Posterior cingulate gyrus (tissue), 11 donors: ENCODE results near the gene OR56B4.
"Not testable (repeated sequence)": the region's sequence is repeated elsewhere in the genome, so short reads cannot be mapped to it uniquely, and the experiment has no call there.

ENCODE experiments used
- DNase-seq, 10 donors: peaks; one replicate each; pipeline versions ENCODE4 v3.0.0 to v3.0.0-alpha.2; 2020 to 2021; ENCODE audit warnings: mixed read lengths in 3 of 10
- intact Hi-C: fragments of 100-400 bp; cut with DNase I; formaldehyde crosslinking; loops from one replicate; pipeline ENCODE4 v1.15.1; 2023

The OR56B4 gene, protein sequence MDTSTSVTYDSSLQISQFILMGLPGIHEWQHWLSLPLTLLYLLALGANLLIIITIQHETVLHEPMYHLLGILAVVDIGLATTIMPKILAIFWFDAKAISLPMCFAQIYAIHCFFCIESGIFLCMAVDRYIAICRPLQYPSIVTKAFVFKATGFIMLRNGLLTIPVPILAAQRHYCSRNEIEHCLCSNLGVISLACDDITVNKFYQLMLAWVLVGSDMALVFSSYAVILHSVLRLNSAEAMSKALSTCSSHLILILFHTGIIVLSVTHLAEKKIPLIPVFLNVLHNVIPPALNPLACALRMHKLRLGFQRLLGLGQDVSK

DNA sequence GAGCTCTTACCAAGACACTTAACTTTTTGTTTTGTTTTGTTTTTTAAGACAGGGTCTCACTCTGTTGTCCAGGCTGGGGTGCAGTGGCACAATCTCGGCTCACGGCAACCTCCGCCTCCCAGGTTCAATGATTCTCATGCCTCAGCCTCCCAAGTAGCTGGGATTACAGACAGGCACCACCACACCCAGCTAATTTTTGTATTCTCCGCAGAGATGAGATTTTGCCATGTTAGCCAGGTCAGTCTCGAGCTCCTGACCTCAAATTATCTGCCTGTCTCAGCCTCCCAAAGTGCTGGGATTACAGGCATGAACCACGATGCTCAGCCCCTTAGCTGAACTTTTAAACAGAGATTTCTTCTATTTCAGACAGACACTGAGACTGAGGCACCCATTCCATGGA, at the start of gene OR56B4:
Gene OR56B4, plus strand, starts transcription at position 301 of the 400 bp plus-strand sequence. Its CDS starts 95 bp downstream, at position 396.
- intact Hi-C loops, result not testable (repeated sequence)

DNA sequence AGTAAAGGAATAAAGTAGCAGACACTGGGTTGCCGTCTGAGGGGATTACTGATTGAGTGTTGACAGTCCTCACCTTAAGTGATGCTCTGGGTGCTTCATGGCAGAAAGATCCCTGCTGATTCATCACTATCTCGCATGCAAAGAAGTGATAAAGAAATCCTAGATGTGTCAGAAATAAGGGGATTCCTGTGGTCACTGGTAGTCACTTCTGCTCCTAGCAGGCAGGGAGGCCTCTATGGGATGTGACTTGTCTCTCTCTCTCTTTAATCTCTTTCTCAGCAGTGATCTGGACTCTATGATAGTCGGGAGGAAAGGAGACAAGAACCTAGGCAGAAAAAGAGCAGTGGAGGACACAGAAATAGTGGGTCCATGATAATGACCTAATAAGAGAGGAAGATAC, 46.0 kb upstream of the OR56B4 start:
- intact Hi-C loops, result no loop called here
- no peak for DNase-seq

More for the DNA sequence above, at the start of gene OR56B4:
- not testable (repeated sequence) for DNase-seq

DNA sequence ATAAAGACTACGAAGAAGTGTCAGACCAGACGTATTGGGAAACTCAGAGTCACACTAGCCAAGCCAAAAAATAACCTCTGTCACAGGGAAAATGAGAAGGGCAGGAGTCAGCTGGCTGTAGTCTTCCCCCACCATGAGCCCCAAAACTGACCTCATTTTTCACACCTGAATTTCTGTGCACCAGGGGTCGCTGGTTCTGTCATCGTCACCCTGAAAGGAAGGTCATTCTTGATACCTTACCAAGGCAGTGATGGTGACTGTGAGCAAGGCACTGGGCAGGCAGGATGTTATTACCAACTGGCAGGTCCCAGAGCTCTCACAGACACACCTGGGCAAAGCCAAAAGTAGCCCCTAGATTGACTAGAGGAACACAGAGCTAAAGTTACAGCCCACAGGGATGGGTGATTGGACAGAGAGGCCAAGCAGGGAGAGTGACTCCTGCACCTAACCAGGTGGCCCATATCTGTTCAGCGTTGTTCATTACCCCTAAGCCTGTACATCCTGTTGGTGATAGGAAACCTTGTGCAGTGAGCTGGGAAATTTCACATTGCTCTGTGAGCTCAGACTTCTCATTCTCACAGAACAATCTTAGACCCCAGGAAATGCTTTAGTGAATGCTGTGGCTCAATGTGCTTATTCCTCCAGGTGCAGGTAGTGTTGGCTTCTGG, 44.7 kb upstream of the OR56B4 start:
- no peak for DNase-seq
- intact Hi-C loops, result no loop called here

DNA sequence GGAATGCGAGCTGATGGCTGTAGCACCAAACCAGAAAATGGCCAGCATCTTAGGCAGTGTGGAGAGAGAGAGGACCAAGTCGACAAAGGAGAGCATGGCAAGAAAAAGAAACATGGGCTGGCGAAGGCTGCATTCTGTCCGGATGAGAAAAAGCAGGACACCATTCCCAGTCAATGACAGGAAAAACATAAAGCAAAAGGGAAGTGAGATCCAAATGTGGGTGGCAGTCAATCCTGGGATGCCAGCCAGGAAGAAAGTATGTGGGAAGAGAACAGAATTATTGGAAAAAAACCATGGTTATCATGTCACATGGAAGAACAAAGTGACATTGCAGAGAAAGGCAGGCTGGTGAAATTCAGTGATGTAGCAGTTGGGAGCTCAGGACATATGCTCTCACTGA, 40.0 kb upstream of the OR56B4 start:
- intact Hi-C loops, result no loop called here
- DNase-seq, result peak in 5 of 10 donors; percentile 11 to 81 (median 21)

DNA sequence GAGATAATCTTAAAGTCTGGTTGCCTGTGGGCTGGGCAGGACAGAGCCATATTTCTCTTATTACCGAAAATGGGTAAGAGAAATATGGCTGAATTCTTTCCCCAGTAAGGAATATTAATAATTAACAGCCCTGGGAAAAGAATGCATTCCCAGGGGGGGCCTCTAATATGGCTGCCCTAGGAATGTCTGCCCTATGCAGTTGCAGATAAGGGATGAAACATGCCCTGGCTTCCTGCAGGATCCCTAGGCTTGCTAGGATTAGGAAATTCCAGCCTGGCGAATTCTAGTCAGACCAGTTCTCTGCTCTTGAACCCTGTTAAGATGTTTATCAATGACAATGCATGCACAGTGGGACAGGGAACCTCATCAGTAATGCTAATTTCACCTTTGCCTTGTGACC, 31.0 kb upstream of the OR56B4 start:
- intact Hi-C loops, DNase-seq: not testable (repeated sequence)

DNA sequence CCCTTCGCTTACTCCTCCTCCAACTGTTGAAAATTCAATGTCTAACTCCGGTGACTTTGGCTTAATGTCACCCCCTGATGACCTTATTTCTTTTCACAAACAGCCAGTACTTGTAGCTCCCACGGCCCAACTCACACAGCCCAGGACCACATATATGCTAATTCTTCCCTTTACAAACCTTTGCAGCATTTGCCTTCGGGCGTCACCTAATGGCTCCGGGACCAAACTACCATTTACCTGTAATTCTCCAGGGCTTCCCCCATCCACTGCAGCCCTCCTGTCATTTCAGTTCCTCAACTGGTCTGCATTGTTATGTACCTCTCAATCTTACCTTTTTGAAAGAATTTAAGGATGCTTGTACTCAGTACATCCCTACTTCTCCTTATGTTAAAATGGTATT, 29.8 kb upstream of the OR56B4 start:
- DNase-seq, result no peak
- intact Hi-C loops, result no loop called here

DNA sequence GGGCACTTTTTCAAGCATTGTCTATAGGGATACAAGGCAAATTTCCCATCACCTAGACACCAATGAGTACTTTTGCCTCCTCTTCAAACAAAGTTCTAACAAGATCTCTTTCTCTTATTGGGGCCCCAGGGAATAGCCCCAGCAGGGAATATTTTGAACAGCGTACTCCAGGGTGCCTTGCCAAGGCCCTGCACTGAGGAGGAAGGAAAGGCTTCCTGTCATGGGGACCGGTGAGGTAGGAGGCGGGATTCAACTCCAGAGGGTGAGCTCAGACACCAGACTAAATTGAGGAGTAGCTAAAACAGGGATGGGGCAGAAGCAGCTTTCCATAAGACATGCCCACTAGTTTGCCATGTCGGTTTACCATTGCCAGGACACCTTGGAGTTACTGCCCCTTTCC, 28.0 kb upstream of the OR56B4 start:
- intact Hi-C loops, result no loop called here
- no peak for DNase-seq

DNA sequence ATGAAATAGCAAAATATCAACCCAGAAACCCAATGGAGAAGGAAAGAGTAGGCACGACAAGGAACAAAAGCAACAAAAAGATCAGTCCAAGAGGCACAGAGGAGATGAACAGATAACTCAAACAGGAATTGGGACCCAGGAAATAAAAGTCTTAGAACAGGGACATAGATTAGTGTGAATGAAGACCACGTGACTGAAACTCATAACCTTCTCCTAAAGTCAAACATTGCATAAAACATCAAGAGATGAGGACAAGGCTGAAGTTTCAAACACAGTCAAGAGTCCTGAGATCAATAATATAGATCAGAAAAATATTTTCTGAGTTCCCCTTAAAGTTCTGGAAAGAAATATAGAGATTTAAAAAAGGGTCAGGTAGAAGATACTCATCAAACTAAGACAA, 24.4 kb upstream of the OR56B4 start:
- intact Hi-C loops, result no loop called here
- DNase-seq, result no peak

DNA sequence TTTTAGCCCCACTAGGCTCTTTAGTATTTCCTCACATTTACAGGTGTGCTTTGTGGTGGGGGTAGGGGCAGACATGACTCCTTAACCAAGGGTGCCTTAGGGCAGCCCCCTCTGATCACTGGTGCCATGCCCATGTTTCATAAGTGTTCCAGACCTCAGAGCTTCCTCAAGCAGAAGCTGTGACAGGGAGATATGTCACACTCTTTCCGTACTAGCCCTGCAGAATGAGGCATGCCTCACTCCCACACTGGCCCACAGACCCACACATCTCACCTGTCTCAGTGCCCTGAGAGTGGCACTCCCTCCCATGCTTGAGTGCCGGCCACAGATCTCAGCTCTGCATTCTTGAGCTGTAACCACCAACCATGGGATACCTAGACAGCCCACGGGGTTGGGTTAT, 22.9 kb upstream of the OR56B4 start:
- no peak for DNase-seq
- intact Hi-C loops, result no loop called here

DNA sequence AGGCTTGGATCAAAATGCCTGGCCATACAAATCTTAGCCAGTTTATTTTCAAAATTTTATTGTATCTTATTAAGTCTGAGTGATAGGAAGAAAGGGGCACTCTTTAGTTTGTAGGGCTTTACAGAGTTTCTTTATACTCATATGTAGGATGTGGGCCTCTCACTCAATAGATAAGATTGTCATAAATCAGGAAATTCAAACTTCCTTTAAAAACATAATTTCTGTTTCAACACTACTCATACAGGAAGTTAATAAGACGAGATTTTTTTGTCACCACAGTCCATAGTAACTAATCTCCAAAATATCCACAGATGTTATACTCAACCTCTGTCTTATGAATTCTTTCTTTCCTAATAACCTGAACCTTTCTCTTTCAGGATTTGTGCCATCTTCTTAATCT, 13.3 kb upstream of the OR56B4 start:
- intact Hi-C loops, result no loop called here

DNA sequence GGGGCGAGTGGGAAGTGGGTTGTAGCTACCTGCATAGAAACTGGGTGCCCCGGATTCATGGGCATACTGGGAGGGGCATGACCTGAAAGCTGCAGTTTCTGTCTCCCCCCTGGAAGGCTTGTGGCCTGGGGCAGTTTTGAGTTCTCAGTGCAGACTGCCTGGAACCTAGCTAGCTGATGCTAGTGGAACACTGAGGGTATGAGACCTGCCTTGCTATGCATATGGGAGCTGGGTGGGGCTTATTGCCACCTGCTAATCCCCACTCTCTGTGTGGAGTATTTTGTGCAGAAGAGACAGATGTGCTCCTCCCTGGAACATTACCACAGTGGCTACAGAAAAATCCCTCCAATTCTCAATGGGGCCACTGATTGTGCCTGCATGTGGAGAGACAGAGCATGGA, 11.7 kb upstream of the OR56B4 start:
- no peak for DNase-seq
- intact Hi-C loops, result no loop called here

More for the DNA sequence above, 13.3 kb upstream of the OR56B4 start:
- DNase-seq, result no peak

DNA sequence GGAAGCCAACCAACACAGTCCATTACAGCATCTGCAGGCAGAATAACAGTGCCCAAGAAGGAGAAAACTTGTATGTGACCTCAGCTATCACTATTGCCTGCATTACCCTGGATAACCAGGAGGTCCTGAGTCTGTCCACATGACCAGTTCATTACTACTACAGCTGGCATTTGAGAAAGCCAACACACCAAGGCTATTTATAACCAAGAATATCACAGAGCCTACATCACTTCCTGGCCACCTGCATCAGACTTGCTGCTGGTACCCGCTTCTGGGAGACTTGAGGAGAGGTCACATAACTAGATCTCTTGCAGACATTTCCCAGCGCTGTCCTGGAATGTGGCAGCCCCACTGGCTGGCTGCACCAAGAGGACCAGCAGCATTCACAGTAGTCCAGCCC, 11.1 kb upstream of the OR56B4 start:
- intact Hi-C loops, result no loop called here
- no peak for DNase-seq

DNA sequence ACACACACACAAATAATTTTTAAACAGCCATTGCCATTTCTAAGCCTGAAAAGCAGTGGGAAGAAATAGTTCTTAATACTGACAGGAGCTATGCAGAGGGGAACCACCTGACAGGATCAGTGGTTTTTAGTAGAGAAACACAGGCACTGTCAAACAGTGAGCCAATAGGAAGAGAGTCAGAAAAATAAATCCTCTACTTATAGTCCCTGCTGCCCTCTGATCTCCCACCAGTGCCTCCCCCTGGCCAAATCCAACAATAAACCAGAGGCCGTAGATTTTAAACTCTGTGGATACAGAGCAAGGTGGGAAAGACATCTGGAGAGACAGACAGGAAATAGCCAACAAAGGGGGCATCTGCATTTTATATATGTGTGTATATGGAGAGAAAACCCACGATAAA, 7.9 kb upstream of the OR56B4 start:
- DNase-seq, result no peak
- intact Hi-C loops, result no loop called here

DNA sequence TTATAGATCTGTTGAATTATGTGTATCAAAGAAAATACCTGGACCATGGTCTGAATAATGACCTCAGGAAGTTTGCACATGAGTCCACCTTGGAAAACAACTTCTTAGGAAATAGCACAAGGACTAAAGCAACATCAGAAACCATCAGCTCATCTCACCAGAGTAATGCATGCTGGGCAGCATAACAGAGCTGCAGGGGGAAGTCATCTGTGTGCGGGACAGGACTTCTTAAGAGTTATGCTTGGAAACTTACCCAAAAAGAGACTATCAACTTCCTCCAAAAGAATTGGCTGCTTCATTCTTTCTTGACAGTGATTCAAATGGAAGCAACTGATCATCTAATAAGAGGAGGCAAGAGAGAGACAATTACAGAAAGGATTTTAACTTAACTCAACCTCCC, 2.5 kb downstream of the OR56B4 start:
- DNase-seq, result no peak
- intact Hi-C loops, result no loop called here

DNA sequence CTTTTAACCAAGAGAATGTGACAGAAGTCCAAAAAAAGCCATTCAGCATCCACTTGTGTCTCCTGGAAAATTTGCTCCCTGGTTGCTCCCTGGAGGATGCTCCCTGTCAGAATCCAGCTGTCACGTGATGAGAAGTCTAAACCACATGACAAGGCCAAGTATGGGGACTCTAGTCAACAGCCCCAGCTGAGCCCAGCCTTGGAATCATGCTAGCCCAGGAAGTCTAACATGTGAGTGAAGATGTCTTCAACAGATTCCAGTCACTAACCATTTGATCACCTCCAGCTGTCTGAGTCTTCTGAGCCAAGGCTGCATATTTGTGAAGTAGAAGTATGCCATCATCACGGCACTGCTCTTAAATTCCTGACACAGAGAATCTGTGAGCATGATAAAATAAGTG, 4.2 kb downstream of the OR56B4 start:
- DNase-seq, result no peak
- intact Hi-C loops, result no loop called here

DNA sequence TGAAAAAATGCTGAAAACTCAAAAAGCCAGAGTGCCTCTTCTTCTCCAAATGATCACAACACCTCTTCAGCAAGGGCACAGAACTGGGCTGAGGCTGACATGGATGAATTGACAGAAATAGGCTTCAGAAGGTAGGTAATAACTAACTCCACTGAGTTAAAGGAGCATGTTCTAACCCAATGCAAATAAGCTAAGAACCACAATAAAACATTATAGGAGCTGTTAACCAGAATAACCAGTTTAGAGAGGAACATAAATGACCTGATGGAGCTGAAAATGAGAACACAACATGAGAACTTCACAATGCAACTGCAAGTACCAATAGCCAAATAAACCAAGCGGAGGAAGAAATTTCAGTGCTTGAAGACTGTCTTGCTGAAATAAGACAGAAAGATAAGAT, 9.2 kb downstream of the OR56B4 start:
- intact Hi-C loops, result no loop called here
- DNase-seq, result no peak

DNA sequence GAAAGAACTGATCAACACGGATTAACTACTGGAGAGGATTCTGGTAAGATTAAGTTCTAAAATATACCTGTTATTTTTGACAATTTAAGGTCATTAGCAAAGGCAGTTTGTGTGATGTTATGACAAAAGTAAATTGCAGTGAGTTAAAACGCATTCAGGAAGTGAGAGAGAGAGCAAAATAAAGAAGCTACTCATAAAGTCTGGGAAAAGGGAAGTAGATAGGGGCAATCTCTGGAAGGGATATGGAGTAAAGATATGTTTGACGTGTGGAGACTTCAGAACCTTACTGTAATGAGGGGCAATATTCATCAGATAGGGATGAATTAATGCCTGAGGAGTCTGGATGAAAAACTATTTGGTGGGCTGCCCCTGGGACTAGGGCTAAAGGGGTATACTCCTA, 16.8 kb downstream of the OR56B4 start:
- intact Hi-C loops, result no loop called here
- no peak for DNase-seq

DNA sequence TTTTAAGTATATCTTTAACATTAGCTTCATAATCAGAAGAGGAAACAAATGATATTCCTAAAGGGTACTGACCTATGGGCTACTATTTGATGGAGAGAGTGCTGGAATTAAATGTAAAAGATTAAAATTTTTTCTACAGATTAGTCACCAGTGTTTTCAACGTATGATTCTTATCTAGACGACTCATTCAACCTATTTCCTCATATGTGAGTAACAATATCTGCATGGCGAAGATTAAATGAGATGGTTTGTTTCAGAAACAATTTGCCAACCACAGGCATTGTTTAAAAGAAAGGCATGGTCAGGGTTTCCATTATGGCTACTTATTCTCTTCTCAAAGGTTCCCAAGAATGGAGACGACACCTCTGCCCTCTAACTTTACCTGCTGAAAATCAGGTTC, 20.4 kb downstream of the OR56B4 start:
- intact Hi-C loops, result no loop called here
- DNase-seq, result no peak

DNA sequence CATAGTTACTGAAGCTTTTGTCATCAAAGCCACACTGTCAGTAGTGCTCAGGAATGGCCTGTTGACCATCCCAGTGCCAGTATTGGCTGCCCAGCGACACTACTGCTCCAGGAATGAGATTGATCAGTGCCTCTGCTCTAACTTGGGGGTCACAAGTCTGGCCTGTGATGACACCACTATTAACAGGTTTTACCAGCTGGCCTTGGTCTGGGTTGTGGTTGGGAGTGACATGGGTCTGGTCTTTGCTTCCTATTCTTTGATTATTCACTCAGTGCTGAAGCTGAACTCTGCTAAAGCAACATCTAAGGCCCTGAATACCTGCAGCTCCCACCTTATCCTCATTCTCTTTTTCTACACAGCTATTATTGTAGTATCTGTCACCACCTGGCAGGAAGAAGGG, 21.5 kb downstream of the OR56B4 start:
- intact Hi-C loops, result no loop called here
- DNase-seq, result no peak

DNA sequence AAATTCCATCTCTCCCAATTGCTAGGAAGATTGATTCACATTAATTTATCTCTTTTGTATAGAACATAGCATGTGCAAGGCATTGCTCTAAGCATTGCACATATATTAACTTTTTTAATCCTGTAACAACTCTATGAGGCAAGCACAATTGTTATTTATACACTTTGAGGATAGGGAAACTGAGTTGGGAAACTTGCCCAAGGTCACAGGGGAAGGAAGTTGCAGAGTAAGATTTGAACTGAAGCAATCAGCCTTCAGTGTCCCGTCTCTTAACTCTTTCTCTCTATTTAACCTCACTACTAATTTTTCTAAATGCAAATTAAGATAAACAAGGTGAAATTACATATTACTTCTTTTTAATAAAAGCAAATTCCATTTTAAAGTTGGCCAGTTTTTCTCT, 22.2 kb downstream of the OR56B4 start:
- no peak for DNase-seq
- intact Hi-C loops, result no loop called here

DNA sequence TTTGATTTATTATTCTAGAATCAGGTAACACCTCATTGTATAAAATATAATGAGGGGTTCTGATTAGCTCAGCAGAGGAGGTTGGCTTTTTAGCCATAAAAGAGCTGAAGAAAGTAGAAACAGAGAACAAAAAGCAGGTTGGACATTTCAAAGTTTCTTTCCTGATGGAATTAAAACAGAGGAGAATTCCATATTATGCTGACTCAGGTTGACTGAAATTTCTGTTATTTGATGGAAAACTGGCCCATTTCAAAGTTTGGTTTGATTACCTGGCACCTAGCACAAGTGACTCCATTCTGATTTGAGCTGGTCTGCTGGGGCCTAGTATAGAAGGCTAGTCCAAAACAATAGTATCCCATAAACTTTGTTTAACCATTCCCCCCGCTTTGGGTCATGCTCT, 24.9 kb downstream of the OR56B4 start:
- DNase-seq, result no peak
- intact Hi-C loops, result no loop called here

DNA sequence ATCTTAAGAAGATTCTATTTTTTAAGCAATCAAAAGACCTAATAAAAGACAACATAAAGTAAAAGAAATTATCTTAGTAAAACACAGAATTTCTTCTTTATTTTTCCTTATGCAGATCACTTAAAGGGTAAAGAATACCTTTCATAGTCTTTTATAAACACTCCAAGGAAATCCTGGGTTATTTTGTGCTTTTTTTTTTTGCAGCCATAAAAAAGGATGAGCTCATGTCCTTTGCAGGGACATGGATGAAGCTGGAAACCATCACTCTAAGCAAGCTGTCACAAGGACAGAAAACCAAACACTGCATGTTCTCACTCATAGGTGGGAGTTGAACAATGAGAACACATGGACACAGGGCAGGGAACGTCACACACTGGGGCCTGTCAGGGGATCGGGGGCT, 28.5 kb downstream of the OR56B4 start:
- DNase-seq, intact Hi-C loops: not testable (repeated sequence)
